Colonic mucosa (tissue), 4 donors: Measurements from ENCODE around the gene KDM3A. TPM values are rescaled to one million over a fixed set of nuclear protein-coding genes. Genes with fewer than 3 reads are reported as not detected.

ENCODE experiments used
- DNase-seq: peaks from one replicate; pipeline ENCODE4 v3.0.0-alpha.2; 2020
- H3K27ac ChIP-seq: fragments of 200-600 bp; one replicate; pipeline ENCODE4 v1.8.0; 2021
- H3K27me3 ChIP-seq: fragments of 200-600 bp; one replicate; pipeline ENCODE4 v1.8.0; 2021
- H3K36me3 ChIP-seq: fragments of 200-600 bp; one replicate; pipeline ENCODE4 v1.8.0; 2021
- H3K4me1 ChIP-seq: fragments of 200-600 bp; one replicate; pipeline ENCODE4 v1.8.0; 2021; ENCODE audit warnings: mild to moderate bottlenecking
- H3K4me3 ChIP-seq: fragments of 200-600 bp; one replicate; pipeline ENCODE4 v1.8.0; 2021
- H3K9ac ChIP-seq, 2 donors: one replicate each; pipeline ENCODE4 v1.7.0; 2013; ENCODE audit warnings: control low read depth in 2 of 2, low read depth in 2 of 2, low read length in 2 of 2
- H3K9me3 ChIP-seq: fragments of 200-600 bp; one replicate; pipeline ENCODE4 v1.8.0; 2021
- CTCF ChIP-seq: fragments of 200-600 bp; IDR thresholded peaks from one replicate; pipeline ENCODE4 v1.8.0; 2022; ENCODE audit warnings: antibody characterized with exemption, mild to moderate bottlenecking
- intact Hi-C: fragments of 100-400 bp; cut with DNase I; formaldehyde crosslinking; loops from one replicate; pipeline ENCODE4 v1.14.1; 2022
- total RNA-seq, 2 donors: library from RNA; stranded (reverse); fragmentation: NEBNext Ultra II Directional in 1 of 2; extraction: Animal tissue kit (Norgen Biotek cat#: 25700) in 1 of 2; gene quantifications; one replicate each; pipeline ENCODE4 v1.2.1, GENCODE V29; 2021
- donor health status: healthy.
- donor health status: DM: no; HTN: no; CAD: no.
- donor health status: DM: no; HTN: no; CAD: no.

Gene KDM3A
- total RNA-seq, 2 donors from 2014 or later, result 35.9 to 101 TPM

- intact Hi-C loops, result no loop called here
- Histone ChIP-seq H3K9ac (no peak overlapping the region), H3K4me1 (no peaks in the 10 kb centered on the region), H3K4me3 (no peak overlapping the region), H3K36me3 (no peaks in the 10 kb centered on the region), H3K27ac (no peak overlapping the region), H3K9me3 (no peaks in the 10 kb centered on the region), H3K27me3 (no peaks in the 10 kb centered on the region)
- DNase-seq, result no peak
- no peak for TF ChIP-seq CTCF
Measured at GRCh38 chr2:86435531-86435930, 5.6 kb upstream of the KDM3A start.

GRCh38 chr2:86436328-86436727, 4.8 kb upstream of the KDM3A start:
- intact Hi-C loops, result no loop called here
- no peak for TF ChIP-seq CTCF
- no peaks in the 10 kb centered on the region for H3K9me3 ChIP-seq
- DNase-seq, result no peak
- no peaks in the 10 kb centered on the region for H3K36me3 ChIP-seq
- H3K4me1 ChIP-seq, result no peaks in the 10 kb centered on the region
- no peaks in the 10 kb centered on the region for H3K27me3 ChIP-seq
- H3K4me3 ChIP-seq, result no peak overlapping the region
- no peak overlapping the region for H3K27ac ChIP-seq
- no peak overlapping the region for H3K9ac ChIP-seq

- Histone ChIP-seq H3K9me3 (no peaks in the 10 kb centered on the region), H3K4me1 (peaks cover 17% of the 10 kb centered on the region), H3K4me3 (no peak overlapping the region), H3K27me3 (no peaks in the 10 kb centered on the region), H3K9ac (no peak overlapping the region), H3K36me3 (no peaks in the 10 kb centered on the region), H3K27ac (peak overlapping the region; percentile 92)
- no peak for DNase-seq
- TF ChIP-seq CTCF, result no peak
- intact Hi-C loops, result no loop called here
Measured at GRCh38 chr2:86439879-86440630, 1.1 kb upstream of the KDM3A start.

GRCh38 chr2:86441392-86441881, 266 bp downstream of the KDM3A start:
- Histone ChIP-seq H3K9ac (peak overlapping the region in 1 of 2 donors; percentile 73), H3K27me3 (no peaks in the 10 kb centered on the region), H3K4me3 (peak overlapping the region; percentile 52), H3K4me1 (peaks cover 17% of the 10 kb centered on the region), H3K36me3 (no peaks in the 10 kb centered on the region), H3K27ac (peak overlapping the region; percentile 92), H3K9me3 (no peaks in the 10 kb centered on the region)
- no peak for TF ChIP-seq CTCF
- DNase-seq, result no peak
- intact Hi-C loops, result no loop called here

GRCh38 chr2:86441882-86442641, 891 bp downstream of the KDM3A start:
- Histone ChIP-seq H3K9ac (peak overlapping the region; percentile 77 to 93), H3K36me3 (no peaks in the 10 kb centered on the region), H3K27ac (peak overlapping the region; percentile 92), H3K27me3 (no peaks in the 10 kb centered on the region), H3K4me3 (peak overlapping the region; percentile 52), H3K9me3 (no peaks in the 10 kb centered on the region), H3K4me1 (peaks cover 17% of the 10 kb centered on the region)
- peak; percentile 60 for DNase-seq
- no peak for TF ChIP-seq CTCF
- intact Hi-C loops, result no loop called here
